Cardiac fibroblast (primary cell): ENCODE measurements around the gene BDH1.
"Not testable (repeated sequence)": the region's sequence is repeated elsewhere in the genome, so short reads cannot be mapped to it uniquely, and the experiment has no call there.

Experiments used
- DNase-seq, 2 donors: peaks; one replicate each; pipeline versions ENCODE4 v3.0.0 to v3.0.0-alpha.2; 2010; ENCODE audit warnings: low read depth in 2 of 2
- H3K4me3 ChIP-seq, 2 donors: replicated peaks in 1 of 2; 1 replicate in 1 of 2; 2 replicates in 1 of 2; pipeline ENCODE4 v1.5.1; 2011; ENCODE audit warnings: low read depth in 2 of 2, low read length in 2 of 2, mild to moderate bottlenecking in 2 of 2, moderate library complexity in 1 of 2
- CTCF ChIP-seq: IDR thresholded peaks from one replicate; pipeline ENCODE4 v1.5.1; 2011; ENCODE audit warnings: low read depth, mild to moderate bottlenecking, low read length, inconsistent platforms

The BDH1 gene

DNA sequence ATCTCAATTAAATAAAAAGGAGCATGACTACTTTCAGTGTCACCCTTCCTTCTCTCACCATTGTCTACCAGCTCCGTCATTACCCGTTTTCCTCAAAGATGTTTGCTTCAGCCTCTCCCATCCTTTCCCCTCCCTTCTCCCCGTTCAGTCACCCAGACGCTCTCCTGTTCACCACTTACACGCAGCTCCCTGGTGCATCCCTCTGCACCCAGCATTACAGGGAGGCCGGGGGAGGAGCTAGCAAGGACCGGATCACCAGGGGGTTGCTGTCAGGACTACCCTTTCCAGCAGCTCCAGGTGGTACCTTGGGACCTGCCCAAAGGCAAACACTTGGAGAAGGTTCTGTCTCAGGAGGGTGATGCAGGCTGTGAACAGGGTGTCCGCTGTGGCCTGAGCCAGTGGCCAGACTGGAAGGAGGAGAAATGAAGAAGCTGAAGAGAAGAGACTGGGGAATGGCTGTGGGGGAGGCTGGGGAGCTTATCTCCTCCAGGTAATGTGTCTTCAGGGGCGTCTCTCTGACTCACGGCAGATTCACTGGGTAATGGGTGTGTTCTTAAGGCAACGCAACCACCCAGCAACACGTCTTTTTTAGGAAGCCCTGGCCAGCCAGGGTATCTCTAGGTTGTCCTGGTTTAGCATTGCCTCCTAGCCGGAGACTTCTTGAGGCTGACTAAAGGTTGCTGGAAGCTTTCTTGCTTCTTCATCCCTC is 21.8 kb upstream of the BDH1 start:
- DNase-seq: no peak
- H3K4me3 ChIP-seq: no peak overlapping the region
- no peak for TF ChIP-seq CTCF

DNA sequence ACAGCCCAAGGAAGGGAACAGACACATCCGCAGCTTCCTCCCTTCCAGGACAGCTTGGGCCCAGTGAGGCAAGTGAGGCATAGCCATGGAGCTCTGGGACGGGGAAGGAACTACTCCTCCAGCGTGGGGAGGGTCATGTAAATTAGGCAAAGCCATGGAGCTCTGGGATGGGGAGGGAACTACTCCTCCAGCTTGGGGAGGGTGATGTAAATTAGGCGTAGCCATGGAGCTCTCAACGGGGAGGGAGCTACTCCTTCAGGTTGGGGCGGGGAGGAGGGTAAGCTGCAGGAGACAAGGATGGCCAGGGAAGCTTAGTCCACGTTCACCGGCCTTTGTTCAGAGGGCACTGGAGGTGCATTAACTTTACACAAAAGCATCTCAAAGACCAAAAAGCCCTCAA is 21.1 kb upstream of the BDH1 start:
- DNase-seq: no peak
- no peak for TF ChIP-seq CTCF
- no peak overlapping the region for H3K4me3 ChIP-seq

DNA sequence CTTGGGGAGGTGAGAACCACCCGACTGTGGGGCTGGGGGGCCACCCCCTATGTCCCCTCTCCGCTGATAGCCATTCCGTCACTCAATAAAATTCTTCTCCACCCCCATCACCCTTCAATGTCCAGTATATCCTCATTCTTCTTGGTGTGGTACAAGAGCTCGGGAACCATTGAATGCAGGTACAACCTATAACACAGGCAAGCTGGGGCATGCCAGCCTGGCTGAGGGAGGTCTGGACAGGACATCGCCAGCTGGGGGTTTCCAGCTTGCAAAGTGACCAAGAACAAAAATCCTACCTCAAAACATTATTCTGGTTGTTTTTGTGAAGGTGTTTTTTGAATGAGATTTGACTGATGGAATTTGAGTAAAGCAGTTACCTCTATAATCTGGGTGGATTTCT is 19.6 kb upstream of the BDH1 start:
- TF ChIP-seq CTCF: no peak
- DNase-seq: no peak
- H3K4me3 ChIP-seq: no peak overlapping the region

DNA sequence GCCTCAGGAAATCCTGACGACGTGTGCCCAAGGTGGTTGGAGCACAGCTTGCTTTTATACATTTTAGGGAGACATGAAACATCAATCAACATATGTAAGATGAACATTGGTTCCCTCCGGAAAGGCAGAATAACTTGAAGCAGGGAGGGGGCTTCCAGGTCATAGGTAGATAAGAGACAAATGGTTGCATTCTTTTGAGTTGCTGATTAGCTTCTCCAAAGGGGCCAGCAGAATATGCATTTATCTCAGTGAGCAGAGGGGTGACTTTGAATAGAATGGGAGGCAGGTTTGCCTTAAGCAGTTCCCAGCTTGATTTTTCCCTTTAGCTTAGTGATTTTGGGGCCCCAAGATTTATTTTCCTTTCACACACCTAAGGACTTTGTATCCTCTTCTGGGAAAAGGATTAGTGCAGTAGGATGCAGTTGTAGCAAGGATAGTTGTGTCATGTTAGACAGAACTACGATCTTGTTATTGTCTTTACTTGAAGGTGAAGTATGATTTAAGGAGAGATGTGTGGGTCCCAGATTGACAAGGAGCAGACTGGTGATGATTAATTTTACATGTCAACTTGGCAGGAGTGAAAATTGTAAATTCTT is 18.7 kb upstream of the BDH1 start:
- DNase-seq, H3K4me3 ChIP-seq: not testable (repeated sequence)

GRCh38 chr3:197573048-197573767 is 17.4 kb upstream of the BDH1 start:
- TF ChIP-seq CTCF: no peak
- DNase-seq: no peak
- no peak overlapping the region for H3K4me3 ChIP-seq

DNA sequence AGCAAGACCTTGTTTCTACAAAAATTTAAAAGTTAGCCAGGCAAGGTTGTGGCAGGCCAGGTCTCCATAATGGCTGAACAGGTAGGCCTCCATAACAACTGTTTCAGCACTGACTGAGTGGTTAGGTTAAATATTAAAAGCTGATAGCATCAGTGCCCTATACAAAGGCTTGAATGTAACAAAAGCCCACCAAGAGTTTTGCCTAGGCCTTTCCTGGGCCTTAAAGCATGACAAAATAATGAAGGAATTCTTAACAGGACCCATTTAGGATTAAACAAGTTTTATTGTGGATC is 16.1 kb upstream of the BDH1 start:
- not testable (repeated sequence) for H3K4me3 ChIP-seq, DNase-seq

GRCh38 chr3:197571074-197571879 is 15.5 kb upstream of the BDH1 start:
- H3K4me3 ChIP-seq, DNase-seq: not testable (repeated sequence)

DNA sequence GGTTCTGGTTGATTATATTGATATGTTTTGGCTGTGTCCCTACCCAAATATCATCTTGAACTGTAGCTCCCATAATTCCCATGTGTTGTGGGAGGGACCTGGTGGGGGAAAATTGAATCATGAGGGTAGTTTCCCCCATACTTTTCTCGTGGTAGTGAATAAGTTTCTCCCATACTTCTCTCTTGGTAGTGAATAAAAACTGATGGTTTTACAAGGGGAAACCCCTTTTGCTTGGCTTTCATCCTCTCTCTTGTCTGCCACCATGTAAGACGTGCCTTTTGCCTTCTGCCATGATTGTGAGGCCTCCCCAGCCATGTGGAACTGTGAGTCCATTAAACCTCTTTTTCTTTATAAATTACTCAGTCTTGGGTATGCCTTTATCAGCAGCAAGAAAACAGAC is 13.7 kb upstream of the BDH1 start:
- DNase-seq, H3K4me3 ChIP-seq: not testable (repeated sequence)
